HG02840 (cell line): ENCODE data around the gene UNC5C.

Experiments used
- ATAC-seq: cut with Tn5 transposase; IDR thresholded peaks from one replicate; pipeline ENCODE4 v1.9.1; 2021; ENCODE audit warnings: mild to moderate bottlenecking, moderate library complexity, moderate number of reproducible peaks; ENCODE audit not compliant: unreplicated experiment, low FRiP score

UNC5C gene

GRCh38 chr4:95470622-95471021, 78.2 kb downstream of the UNC5C start:
- no peak for ATAC-seq

DNA sequence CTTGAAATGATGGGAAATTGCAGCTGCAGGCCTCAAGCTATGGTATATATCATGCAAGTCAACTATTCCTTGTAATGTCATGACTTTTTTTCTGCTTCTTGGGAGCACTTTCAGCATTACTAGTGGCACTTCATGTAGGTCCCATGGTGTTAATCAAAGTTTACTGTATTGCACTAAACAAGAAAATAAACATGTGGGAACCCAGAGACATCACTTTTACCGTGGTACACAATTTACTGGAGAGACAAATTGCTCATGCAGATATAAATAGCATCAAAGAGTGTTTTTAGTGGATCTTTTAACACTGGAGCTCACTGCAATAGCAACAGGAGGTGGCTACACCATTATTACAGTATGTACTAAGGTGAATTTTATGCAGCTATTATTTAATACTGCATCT, 79.2 kb downstream of the UNC5C start:
- ATAC-seq: no peak

DNA sequence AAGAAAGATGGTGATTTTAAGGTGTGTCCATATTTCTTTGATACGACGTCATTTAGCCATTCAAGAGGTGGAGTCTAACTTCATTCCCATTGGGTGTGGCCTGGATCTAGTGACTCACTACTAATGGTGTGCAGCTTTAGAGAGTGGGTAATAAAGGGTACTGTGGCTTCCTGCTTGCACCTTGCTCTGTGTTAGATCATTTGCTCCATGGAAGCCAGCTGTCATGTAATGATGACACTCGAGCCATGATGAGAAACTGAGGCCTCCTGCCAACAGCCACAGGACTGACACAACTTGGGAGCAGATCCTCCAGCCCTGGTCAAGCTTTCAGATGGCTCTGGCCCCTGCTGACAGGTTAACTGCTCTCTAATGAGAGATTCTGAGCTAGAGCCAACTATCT, 82.0 kb downstream of the UNC5C start:
- ATAC-seq: no peak

DNA sequence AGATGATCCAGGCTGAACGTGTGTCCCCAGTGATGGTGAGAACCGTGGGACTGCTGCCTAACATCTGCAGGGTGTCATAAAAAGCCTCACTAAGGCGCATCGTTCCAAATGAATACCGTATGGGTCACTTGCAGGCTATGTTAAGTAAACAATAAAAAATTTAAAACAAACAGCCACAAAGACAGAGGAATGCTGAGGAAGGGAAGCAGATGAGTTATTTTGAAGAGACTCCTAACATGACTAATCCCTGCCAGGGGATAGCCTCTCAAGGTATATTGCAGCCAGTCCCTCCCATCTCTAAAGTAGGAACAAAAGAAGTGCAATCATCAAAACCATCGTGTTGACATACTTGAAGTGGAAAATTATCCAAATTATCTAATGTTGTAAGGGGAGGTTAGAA, 83.8 kb downstream of the UNC5C start:
- no peak for ATAC-seq

- ATAC-seq: no peak
These were observed 85.9 kb downstream of the UNC5C start for GRCh38 chr4:95462921-95463320.

DNA sequence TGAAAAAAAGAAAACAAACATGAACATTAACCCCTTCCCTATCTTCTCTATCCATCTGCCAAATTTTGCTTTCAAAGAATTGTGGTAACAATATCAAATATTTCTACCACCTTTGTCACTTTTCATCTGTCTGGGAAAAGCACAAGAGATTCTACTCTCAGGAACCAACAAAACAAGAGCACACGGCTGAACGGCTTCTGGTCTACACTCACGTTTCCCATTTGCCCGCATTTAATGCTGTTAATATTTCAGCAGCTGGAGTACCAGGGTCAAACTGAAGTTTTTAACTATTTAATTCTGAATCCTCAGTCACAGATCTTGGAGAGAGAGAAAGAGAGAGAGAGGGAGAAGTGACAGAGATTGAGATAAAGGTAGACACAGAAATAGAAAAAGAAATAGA, 91.4 kb downstream of the UNC5C start:
- ATAC-seq: no peak

DNA sequence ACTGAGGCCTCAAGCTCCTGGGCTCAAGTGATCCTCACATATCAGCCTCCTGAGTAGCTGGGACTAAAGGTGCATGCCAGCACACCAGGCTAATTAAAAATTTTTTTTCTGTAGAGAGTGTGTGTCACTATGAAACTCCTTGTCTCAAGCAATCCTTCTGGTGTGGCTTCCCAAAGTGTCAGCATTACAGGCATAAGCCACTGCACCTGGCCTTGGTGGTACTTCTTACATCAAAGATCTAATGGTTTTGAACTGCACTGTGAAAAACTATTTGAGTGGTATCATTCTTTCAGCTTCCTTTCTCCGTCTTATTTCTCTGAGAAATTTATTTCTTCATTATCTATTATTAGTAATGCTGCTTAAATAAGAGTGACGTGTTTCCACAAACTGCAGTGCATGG, 98.5 kb downstream of the UNC5C start:
- no peak for ATAC-seq

DNA sequence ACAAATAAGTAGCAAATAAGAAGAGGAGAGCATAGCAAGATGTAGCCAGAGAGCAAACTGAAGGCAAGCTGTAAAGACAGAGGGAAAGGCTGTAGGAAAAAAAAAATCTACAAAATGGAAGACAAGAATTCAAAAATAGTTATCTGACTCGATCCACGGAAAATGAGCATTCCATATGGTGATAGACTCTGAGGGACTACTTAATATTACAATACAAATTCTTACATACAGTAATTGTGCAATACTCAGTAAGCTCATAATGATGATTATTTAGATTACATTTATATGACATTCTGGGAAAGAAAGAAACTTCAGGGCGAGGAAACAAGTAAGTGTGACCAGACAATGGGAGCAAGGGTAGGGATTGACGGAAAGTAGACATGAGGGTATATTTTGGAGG, 102.6 kb downstream of the UNC5C start:
- ATAC-seq: no peak

- no peak for ATAC-seq
These were observed 103.5 kb downstream of the UNC5C start for GRCh38 chr4:95445251-95445650.

GRCh38 chr4:95444812-95445211, 104.0 kb downstream of the UNC5C start:
- no peak for ATAC-seq

- ATAC-seq: no peak
These were observed 108.9 kb downstream of the UNC5C start for GRCh38 chr4:95439896-95440295.

- no peak for ATAC-seq
These were observed 109.7 kb downstream of the UNC5C start for GRCh38 chr4:95439071-95439470.

GRCh38 chr4:95432466-95432865, 116.3 kb downstream of the UNC5C start:
- no peak for ATAC-seq

DNA sequence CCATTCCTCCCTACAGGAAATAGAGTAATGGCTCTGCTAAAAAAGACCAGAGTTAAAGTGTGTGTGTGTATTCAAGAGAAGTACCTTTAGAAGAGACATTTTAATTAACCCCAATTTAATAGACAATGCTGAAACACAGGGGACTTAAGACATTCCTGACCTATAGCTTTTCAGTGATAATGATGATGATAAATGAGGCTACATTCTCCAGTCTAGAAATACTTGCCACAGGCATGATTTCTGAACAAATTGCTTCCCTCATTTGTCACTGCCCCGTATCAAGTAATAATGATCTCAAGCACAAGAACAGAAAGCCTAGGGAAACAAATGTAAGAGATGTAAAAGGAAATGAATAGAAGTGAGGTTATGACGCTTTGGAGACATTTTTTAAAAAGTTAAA, 117.1 kb downstream of the UNC5C start:
- ATAC-seq: no peak

DNA sequence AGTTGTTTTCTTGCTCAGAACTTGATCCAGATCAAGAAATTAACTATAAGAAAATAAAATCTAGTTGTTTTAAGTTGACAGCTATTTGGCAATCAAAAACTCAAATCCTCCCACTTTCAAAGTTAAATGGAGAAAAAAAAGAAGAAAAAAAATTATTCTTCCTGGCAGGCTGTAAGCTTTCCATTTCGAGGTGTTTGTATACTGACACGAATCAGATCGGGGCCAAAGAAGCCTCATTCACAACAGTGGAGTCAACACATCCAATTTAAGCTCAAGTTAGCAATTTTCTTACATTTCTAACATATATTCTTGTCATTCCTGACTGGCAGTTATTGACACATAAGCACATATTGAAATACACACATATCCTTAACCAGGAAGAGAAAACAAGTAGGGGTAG, 119.4 kb downstream of the UNC5C start:
- ATAC-seq: no peak

GRCh38 chr4:95428291-95429070, 120.3 kb downstream of the UNC5C start:
- ATAC-seq: no peak

- ATAC-seq: no peak
These were observed 122.3 kb downstream of the UNC5C start for GRCh38 chr4:95426455-95426854.

DNA sequence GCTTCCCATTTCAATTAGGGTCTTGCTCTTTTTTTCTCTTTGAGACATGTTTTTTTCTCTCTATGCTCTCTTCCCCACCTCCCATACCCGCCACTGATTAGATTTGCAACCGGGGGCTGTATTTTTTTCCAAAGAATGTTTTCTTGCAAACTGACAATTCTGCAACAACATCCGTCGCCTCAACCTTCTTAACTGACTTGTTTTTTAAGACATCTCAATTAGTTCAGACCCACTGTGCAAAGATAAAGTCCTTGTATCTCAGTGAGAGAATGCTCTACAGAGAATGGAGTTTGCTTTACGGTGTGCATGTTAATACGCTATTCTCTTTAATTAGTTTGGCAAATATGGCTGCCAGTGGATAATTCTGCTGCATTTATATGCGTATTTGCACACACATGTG, 126.3 kb downstream of the UNC5C start:
- no peak for ATAC-seq

DNA sequence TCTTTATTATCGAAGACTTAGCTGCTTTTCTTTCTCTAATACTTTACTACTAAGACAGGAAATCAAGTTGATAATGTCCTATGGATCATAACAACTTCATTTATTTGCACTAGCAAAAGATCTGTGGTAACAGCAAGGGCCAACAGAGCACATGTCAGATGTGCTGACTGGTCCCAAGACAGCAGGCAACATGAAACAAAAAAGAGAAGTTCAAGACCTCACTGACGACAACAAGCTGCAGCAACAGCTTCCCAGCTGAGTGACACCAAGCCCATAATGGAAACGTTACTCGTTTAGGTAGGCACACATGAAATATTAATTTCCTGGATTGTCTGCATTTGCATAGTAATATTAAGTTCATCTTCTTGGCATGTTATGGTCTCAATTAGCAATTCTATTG, 126.9 kb downstream of the UNC5C start:
- no peak for ATAC-seq

DNA sequence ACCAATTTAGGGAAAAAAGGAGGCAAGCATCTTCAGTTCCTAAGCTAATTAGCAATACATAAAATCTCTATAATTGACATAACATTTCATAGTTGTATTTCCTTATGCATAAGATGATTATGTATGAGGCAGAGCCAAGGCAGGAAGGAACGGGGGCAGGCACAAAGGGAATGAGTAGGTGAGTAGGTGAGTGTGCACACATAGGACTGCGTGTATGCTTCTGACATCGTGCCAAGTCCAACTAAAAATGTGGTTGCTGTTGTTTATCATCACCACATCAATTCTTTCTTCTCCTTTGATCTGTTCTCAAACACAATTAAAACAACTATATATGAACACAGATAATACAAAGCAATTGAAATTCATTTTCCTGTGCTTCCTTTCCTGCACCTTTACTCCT, 131.2 kb downstream of the UNC5C start:
- ATAC-seq: no peak

- no peak for ATAC-seq
These were observed 133.4 kb downstream of the UNC5C start for GRCh38 chr4:95415346-95415771.

DNA sequence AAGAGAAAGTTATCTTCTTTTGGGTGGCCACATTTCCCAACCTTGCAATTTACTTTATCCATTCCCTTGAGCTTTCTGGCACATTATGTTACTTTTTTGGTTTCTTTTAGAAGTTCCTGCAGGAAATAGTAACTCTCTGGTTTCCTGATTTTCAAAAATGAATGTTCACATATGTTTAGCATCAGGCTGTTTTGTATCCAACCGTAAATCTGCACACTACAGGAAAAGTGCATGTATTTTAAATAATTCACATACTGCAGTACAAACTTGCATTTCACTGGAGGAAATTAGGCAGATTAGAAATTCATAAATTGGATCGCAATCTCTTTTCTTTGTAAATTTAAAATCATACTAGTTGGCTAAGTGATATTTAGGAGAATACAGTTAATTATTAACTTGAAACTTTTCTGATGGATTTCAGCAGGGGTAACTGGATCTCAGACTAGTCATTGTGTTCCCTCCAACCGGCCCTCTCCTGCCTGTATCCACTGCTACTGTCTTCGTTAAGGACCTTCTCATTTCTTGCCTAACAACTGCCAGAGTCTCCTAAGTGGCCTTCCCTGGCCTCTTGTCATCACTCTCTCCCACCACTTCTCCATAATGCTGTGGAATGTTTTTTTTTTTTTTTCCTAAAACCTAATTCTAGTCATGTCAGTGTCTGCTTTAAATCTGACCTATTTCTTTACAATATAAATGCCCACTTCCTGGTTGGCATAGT, 137.2 kb downstream of the UNC5C start:
- ATAC-seq: no peak
